DOHH2 (cell line): Measurements from ENCODE around the gene GLUL.

Experiments used
- H3F3A ChIP-seq: fragments of 200-600 bp; sonication (generic), shearing (Covaris generic); 2 replicates; pipeline ENCODE4 v1.6.0; 2016; ENCODE audit warnings: antibody characterized with exemption, mild to moderate bottlenecking; ENCODE audit not compliant: control insufficient read depth, insufficient read depth
- H3K27ac ChIP-seq: fragments of 200-600 bp; sonication (generic); 2 replicates; pipeline ENCODE4 v1.5.1; 2014; ENCODE audit warnings: low read depth, mild to moderate bottlenecking, low read length, moderate library complexity
- H3K27me3 ChIP-seq: fragments of 200-600 bp; sonication (generic); 2 replicates; pipeline ENCODE4 v1.6.1; 2014; ENCODE audit warnings: mild to moderate bottlenecking, low read length, mixed read lengths; ENCODE audit not compliant: control insufficient read depth
- H3K36me3 ChIP-seq: fragments of 200-600 bp; sonication (generic); 2 replicates; pipeline ENCODE4 v1.6.1; 2014; ENCODE audit warnings: mild to moderate bottlenecking, low read length, moderate library complexity, mixed read lengths; ENCODE audit not compliant: control insufficient read depth
- H3K4me1 ChIP-seq: fragments of 200-600 bp; sonication (generic); 2 replicates; pipeline ENCODE4 v1.6.1; 2014; ENCODE audit warnings: mild to moderate bottlenecking, low read length, mixed read lengths; ENCODE audit not compliant: control insufficient read depth
- H3K4me2 ChIP-seq: fragments of 200-600 bp; sonication (generic); 2 replicates; pipeline ENCODE4 v1.6.0; 2014; ENCODE audit warnings: mild to moderate bottlenecking, low read length, moderate library complexity
- H3K4me3 ChIP-seq: fragments of 200-600 bp; sonication (generic); 2 replicates; pipeline ENCODE4 v1.5.1; 2014; ENCODE audit warnings: mild to moderate bottlenecking, low read length, mixed read lengths
- H3K79me2 ChIP-seq: fragments of 200-600 bp; sonication (generic); 2 replicates; pipeline ENCODE4 v1.6.1; 2014; ENCODE audit warnings: mild to moderate bottlenecking, low read length, mixed read lengths; ENCODE audit not compliant: control insufficient read depth
- H3K9me2 ChIP-seq: fragments of 200-600 bp; sonication (generic); replicated peaks from 2 replicates; pipeline ENCODE4 v1.6.1; 2014; ENCODE audit warnings: mild to moderate bottlenecking, low read length, mixed read lengths; ENCODE audit not compliant: control insufficient read depth
- H3K9me3 ChIP-seq: fragments of 200-600 bp; sonication (generic); 2 replicates; pipeline ENCODE4 v1.6.1; 2014; ENCODE audit warnings: antibody characterized with exemption, low read length, mixed read lengths; ENCODE audit not compliant: control insufficient read depth, insufficient read depth
- H4K20me1 ChIP-seq: fragments of 200-600 bp; sonication (generic); 2 replicates; pipeline ENCODE4 v1.6.0; 2014; ENCODE audit warnings: low read depth, mild to moderate bottlenecking, antibody characterized with exemption, low read length, moderate library complexity; ENCODE audit not compliant: control insufficient read depth, insufficient read depth
- CTCF ChIP-seq: fragments of 200-600 bp; sonication (generic); IDR thresholded peaks from one replicate; pipeline ENCODE4 v1.5.1; 2014; ENCODE audit warnings: antibody characterized with exemption, mild to moderate bottlenecking, low read depth, low read length; ENCODE audit not compliant: poor library complexity, severe bottlenecking
- EZH2phosphoT487 ChIP-seq: fragments of 200-600 bp; sonication (generic); IDR thresholded peaks from 2 replicates; pipeline ENCODE4 v1.6.1; 2017; ENCODE audit warnings: borderline replicate concordance, mild to moderate bottlenecking, antibody characterized with exemption, low read length, moderate library complexity, mixed read lengths

The GLUL gene

GRCh38 chr1:182388392-182389134, 3.0 kb downstream of the GLUL start:
- Histone ChIP-seq H3K9me3 (no peaks in the 10 kb centered on the region), H3K79me2 (no peaks in the 10 kb centered on the region), H3K9me2 (no peaks in the 10 kb centered on the region), H3K27ac (no peak overlapping the region), H3K36me3 (no peaks in the 10 kb centered on the region), H4K20me1 (no peaks in the 10 kb centered on the region), H3K4me3 (no peak overlapping the region), H3K4me1 (no peaks in the 10 kb centered on the region), H3K4me2 (no peak overlapping the region), H3F3A (no peaks in the 10 kb centered on the region), H3K27me3 (peaks cover 47% of the 10 kb centered on the region)
- TF ChIP-seq EZH2phosphoT487 (no peak), CTCF (no peak)

GRCh38 chr1:182387566-182387965, 4.0 kb downstream of the GLUL start:
- no peaks in the 10 kb centered on the region for H3K79me2 ChIP-seq
- no peaks in the 10 kb centered on the region for H4K20me1 ChIP-seq
- no peaks in the 10 kb centered on the region for H3F3A ChIP-seq
- H3K9me2 ChIP-seq = no peaks in the 10 kb centered on the region
- no peak overlapping the region for H3K4me3 ChIP-seq
- no peaks in the 10 kb centered on the region for H3K36me3 ChIP-seq
- H3K9me3 ChIP-seq = no peaks in the 10 kb centered on the region
- no peaks in the 10 kb centered on the region for H3K4me1 ChIP-seq
- H3K27me3 ChIP-seq = peaks cover 37% of the 10 kb centered on the region
- TF ChIP-seq CTCF = no peak
- no peak overlapping the region for H3K4me2 ChIP-seq
- no peak overlapping the region for H3K27ac ChIP-seq

GRCh38 chr1:182386980-182387379, 4.6 kb downstream of the GLUL start:
- no peak for TF ChIP-seq EZH2phosphoT487
- TF ChIP-seq CTCF = no peak
- Histone ChIP-seq H3K4me1 (no peaks in the 10 kb centered on the region), H4K20me1 (no peaks in the 10 kb centered on the region), H3K36me3 (no peaks in the 10 kb centered on the region), H3K4me3 (no peak overlapping the region), H3K9me3 (no peaks in the 10 kb centered on the region), H3K4me2 (no peak overlapping the region), H3K27ac (no peak overlapping the region), H3K27me3 (peaks cover 31% of the 10 kb centered on the region), H3K9me2 (no peaks in the 10 kb centered on the region), H3F3A (no peaks in the 10 kb centered on the region), H3K79me2 (no peaks in the 10 kb centered on the region)
